Measurements from ENCODE around the gene DPP9.

The DPP9 gene

GRCh38 chr19:4723595-4724514, at the start of gene DPP9:
Gene DPP9, minus strand, starts transcription at chr19:4723842. Its CDS starts 3,936 bp downstream, at chr19:4719906.
- Histone ChIP-seq H3K9ac (ENCODE audit: low read depth in 1 of 2, low read length in 2 of 2) (peak within 1 kb of the TSS; percentile 81 to 86), H3K27me3 (ENCODE audit: control insufficient read depth in 1 of 2, insufficient read depth in 2 of 2, low read length in 2 of 2) (no peaks in the 10 kb centered on the region), H3K4me1 (ENCODE audit: control insufficient read depth in 1 of 2, insufficient read depth in 2 of 2, low read length in 2 of 2) (peaks cover 14 to 20% of the 10 kb centered on the region in 2 donors), H3K36me3 (ENCODE audit: control insufficient read depth in 1 of 2, insufficient read depth in 2 of 2, low read length in 2 of 2) (peaks cover 18 to 26% of the 10 kb centered on the region in 2 donors), H3K4me3 (ENCODE audit: low read depth in 1 of 2, low read length in 2 of 2) (peak within 1 kb of the TSS; percentile 98 to 99), H3K27ac (ENCODE audit: low read depth, low read length) (peak within 1 kb of the TSS; percentile 75), H3K9me3 (ENCODE audit: control insufficient read depth in 1 of 2, low read length in 2 of 2) (no peaks in the 10 kb centered on the region)

- Histone ChIP-seq H3K36me3 (ENCODE audit: control insufficient read depth in 1 of 2, insufficient read depth in 2 of 2, low read length in 2 of 2) (no peaks in the 10 kb centered on the region), H3K4me3 (ENCODE audit: low read depth in 1 of 2, low read length in 2 of 2) (no peak overlapping the region), H3K9ac (ENCODE audit: low read depth in 1 of 2, low read length in 2 of 2) (no peak overlapping the region), H3K27me3 (ENCODE audit: control insufficient read depth in 1 of 2, insufficient read depth in 2 of 2, low read length in 2 of 2) (peaks cover 0 to 3% of the 10 kb centered on the region in 2 donors), H3K4me1 (ENCODE audit: control insufficient read depth in 1 of 2, insufficient read depth in 2 of 2, low read length in 2 of 2) (no peaks in the 10 kb centered on the region), H3K9me3 (ENCODE audit: control insufficient read depth in 1 of 2, low read length in 2 of 2) (no peaks in the 10 kb centered on the region), H3K27ac (ENCODE audit: low read depth, low read length) (no peak overlapping the region)
Observed at GRCh38 chr19:4773047-4773640, 49.5 kb upstream of the DPP9 start.

- Histone ChIP-seq H3K27me3 (ENCODE audit: control insufficient read depth in 1 of 2, insufficient read depth in 2 of 2, low read length in 2 of 2) (peaks cover 0 to 3% of the 10 kb centered on the region in 2 donors), H3K9me3 (ENCODE audit: control insufficient read depth in 1 of 2, low read length in 2 of 2) (no peaks in the 10 kb centered on the region), H3K4me3 (ENCODE audit: low read depth in 1 of 2, low read length in 2 of 2) (no peak overlapping the region), H3K9ac (ENCODE audit: low read depth in 1 of 2, low read length in 2 of 2) (no peak overlapping the region), H3K4me1 (ENCODE audit: control insufficient read depth in 1 of 2, insufficient read depth in 2 of 2, low read length in 2 of 2) (no peaks in the 10 kb centered on the region), H3K27ac (ENCODE audit: low read depth, low read length) (no peak overlapping the region), H3K36me3 (ENCODE audit: control insufficient read depth in 1 of 2, insufficient read depth in 2 of 2, low read length in 2 of 2) (no peaks in the 10 kb centered on the region)
Observed at GRCh38 chr19:4772566-4772965, 48.9 kb upstream of the DPP9 start.

DNA sequence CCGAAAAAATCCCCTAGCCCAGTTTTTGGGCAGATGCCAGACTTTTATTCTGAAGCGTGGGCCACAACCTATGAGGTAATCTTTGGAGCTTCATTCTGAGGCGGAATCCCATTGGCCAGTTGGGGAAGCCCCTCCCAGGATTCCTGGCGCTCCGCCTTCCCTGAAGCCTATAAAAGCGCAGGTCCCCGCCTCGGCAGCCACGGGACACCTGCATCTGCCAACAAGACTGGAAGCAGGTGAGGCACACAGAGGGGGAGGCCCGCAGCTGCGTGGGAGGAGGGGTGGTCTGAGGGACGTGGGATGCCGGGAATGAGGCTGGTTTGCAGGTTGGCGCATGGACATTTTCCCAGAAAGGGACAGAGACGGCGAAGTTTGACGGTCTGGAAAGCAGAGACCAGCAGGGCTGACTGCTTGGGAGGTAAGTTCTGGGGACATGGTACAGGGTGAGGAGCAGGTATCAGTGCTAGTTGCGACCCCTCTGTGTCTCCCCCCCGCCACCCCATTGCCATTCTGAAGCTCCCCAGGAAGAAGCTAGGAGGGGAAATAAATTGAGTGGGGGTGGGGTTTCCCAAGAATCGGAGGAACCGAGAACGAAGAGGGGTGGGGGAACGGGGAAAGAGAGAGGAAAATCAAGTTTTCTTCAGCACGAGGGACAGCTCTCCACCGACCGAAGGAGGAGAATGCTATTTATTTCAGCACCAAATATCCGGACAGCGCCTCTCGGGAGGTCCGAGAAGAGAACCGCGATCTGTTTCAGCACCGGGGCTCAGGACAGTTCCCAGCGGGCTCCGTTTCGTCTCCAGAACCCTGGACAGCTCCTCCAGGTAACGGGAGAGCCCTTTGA, 45.5 kb upstream of the DPP9 start:
- no peaks in the 10 kb centered on the region for H3K9me3 ChIP-seq (ENCODE audit: control insufficient read depth in 1 of 2, low read length in 2 of 2)
- no peak overlapping the region for H3K9ac ChIP-seq (ENCODE audit: low read depth in 1 of 2, low read length in 2 of 2)
- no peak overlapping the region for H3K27ac ChIP-seq (ENCODE audit: low read depth, low read length)
- H3K4me1 ChIP-seq (ENCODE audit: control insufficient read depth in 1 of 2, insufficient read depth in 2 of 2, low read length in 2 of 2), result no peaks in the 10 kb centered on the region
- no peaks in the 10 kb centered on the region for H3K36me3 ChIP-seq (ENCODE audit: control insufficient read depth in 1 of 2, insufficient read depth in 2 of 2, low read length in 2 of 2)
- H3K27me3 ChIP-seq (ENCODE audit: control insufficient read depth in 1 of 2, insufficient read depth in 2 of 2, low read length in 2 of 2), result peaks cover 0 to 3% of the 10 kb centered on the region in 2 donors
- H3K4me3 ChIP-seq (ENCODE audit: low read depth in 1 of 2, low read length in 2 of 2), result no peak overlapping the region

DNA sequence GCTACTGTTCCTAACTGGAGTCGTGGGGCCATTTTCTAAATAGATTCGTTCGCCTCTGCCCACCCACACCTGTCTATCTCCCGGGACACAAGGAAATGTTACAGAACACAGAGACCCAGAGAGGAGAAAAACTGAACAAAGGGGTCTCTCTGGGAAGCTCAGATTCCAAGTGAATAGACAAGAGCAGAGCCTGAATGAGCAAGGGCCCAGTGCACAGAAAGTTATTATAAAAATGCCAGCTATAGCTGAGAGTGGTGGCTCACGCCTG, 40.7 kb upstream of the DPP9 start:
- no peaks in the 10 kb centered on the region for H3K9me3 ChIP-seq (ENCODE audit: control insufficient read depth in 1 of 2, low read length in 2 of 2)
- peaks cover 8 to 10% of the 10 kb centered on the region in 2 donors for H3K4me1 ChIP-seq (ENCODE audit: control insufficient read depth in 1 of 2, insufficient read depth in 2 of 2, low read length in 2 of 2)

GRCh38 chr19:4763021-4763420, 39.4 kb upstream of the DPP9 start:
- no peak overlapping the region for H3K27ac ChIP-seq (ENCODE audit: low read depth, low read length)
- no peaks in the 10 kb centered on the region for H3K9me3 ChIP-seq (ENCODE audit: control insufficient read depth in 1 of 2, low read length in 2 of 2)
- no peak overlapping the region for H3K4me3 ChIP-seq (ENCODE audit: low read depth in 1 of 2, low read length in 2 of 2)
- H3K27me3 ChIP-seq (ENCODE audit: control insufficient read depth in 1 of 2, insufficient read depth in 2 of 2, low read length in 2 of 2), result peaks cover 0 to 4% of the 10 kb centered on the region in 2 donors
- no peaks in the 10 kb centered on the region for H3K36me3 ChIP-seq (ENCODE audit: control insufficient read depth in 1 of 2, insufficient read depth in 2 of 2, low read length in 2 of 2)
- H3K9ac ChIP-seq (ENCODE audit: low read depth in 1 of 2, low read length in 2 of 2), result no peak overlapping the region
- H3K4me1 ChIP-seq (ENCODE audit: control insufficient read depth in 1 of 2, insufficient read depth in 2 of 2, low read length in 2 of 2), result peaks cover 9 to 12% of the 10 kb centered on the region in 2 donors

More for the DNA sequence above, 40.7 kb upstream of the DPP9 start:
- no peak overlapping the region for H3K4me3 ChIP-seq (ENCODE audit: low read depth in 1 of 2, low read length in 2 of 2)
- H3K36me3 ChIP-seq (ENCODE audit: control insufficient read depth in 1 of 2, insufficient read depth in 2 of 2, low read length in 2 of 2), result no peaks in the 10 kb centered on the region
- no peak overlapping the region for H3K27ac ChIP-seq (ENCODE audit: low read depth, low read length)
- no peak overlapping the region for H3K9ac ChIP-seq (ENCODE audit: low read depth in 1 of 2, low read length in 2 of 2)
- peaks cover 0 to 4% of the 10 kb centered on the region in 2 donors for H3K27me3 ChIP-seq (ENCODE audit: control insufficient read depth in 1 of 2, insufficient read depth in 2 of 2, low read length in 2 of 2)

GRCh38 chr19:4760285-4760650, 36.6 kb upstream of the DPP9 start:
- H3K4me1 ChIP-seq (ENCODE audit: control insufficient read depth in 1 of 2, insufficient read depth in 2 of 2, low read length in 2 of 2), result peaks cover 9 to 12% of the 10 kb centered on the region in 2 donors
- H3K36me3 ChIP-seq (ENCODE audit: control insufficient read depth in 1 of 2, insufficient read depth in 2 of 2, low read length in 2 of 2), result no peaks in the 10 kb centered on the region
- no peak overlapping the region for H3K27ac ChIP-seq (ENCODE audit: low read depth, low read length)
- H3K4me3 ChIP-seq (ENCODE audit: low read depth in 1 of 2, low read length in 2 of 2), result peak overlapping the region; percentile 44 to 69
- no peaks in the 10 kb centered on the region for H3K9me3 ChIP-seq (ENCODE audit: control insufficient read depth in 1 of 2, low read length in 2 of 2)
- peaks cover 0 to 4% of the 10 kb centered on the region in 2 donors for H3K27me3 ChIP-seq (ENCODE audit: control insufficient read depth in 1 of 2, insufficient read depth in 2 of 2, low read length in 2 of 2)
- H3K9ac ChIP-seq (ENCODE audit: low read depth in 1 of 2, low read length in 2 of 2), result no peak overlapping the region

- Histone ChIP-seq H3K9ac (ENCODE audit: low read depth in 1 of 2, low read length in 2 of 2) (no peak overlapping the region), H3K36me3 (ENCODE audit: control insufficient read depth in 1 of 2, insufficient read depth in 2 of 2, low read length in 2 of 2) (no peaks in the 10 kb centered on the region), H3K27ac (ENCODE audit: low read depth, low read length) (no peak overlapping the region), H3K4me1 (ENCODE audit: control insufficient read depth in 1 of 2, insufficient read depth in 2 of 2, low read length in 2 of 2) (peaks cover 9 to 12% of the 10 kb centered on the region in 2 donors), H3K27me3 (ENCODE audit: control insufficient read depth in 1 of 2, insufficient read depth in 2 of 2, low read length in 2 of 2) (peaks cover 0 to 4% of the 10 kb centered on the region in 2 donors), H3K4me3 (ENCODE audit: low read depth in 1 of 2, low read length in 2 of 2) (peak overlapping the region; percentile 44 to 69), H3K9me3 (ENCODE audit: control insufficient read depth in 1 of 2, low read length in 2 of 2) (no peaks in the 10 kb centered on the region)
Observed at GRCh38 chr19:4759388-4760284, 36.0 kb upstream of the DPP9 start.

DNA sequence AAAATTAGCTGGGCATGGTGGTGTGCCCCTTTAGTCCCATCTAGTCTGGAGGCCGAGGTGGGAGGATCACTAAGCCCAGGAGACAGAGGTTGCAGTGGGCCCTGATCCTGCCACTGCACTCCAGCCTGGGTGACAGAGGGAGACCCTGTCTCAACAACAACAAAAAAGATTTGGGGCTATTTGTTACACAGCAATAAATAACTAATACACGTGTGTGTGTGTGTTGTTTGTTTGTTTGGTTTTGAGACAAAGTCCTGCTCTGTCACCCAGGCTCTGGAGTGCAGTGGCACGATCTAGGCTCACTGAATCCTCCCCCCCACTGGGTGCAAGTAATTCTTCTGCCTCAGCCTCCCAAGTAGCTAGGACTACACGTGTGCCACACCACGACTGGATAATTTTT, 35.0 kb upstream of the DPP9 start:
- Histone ChIP-seq H3K36me3 (ENCODE audit: control insufficient read depth in 1 of 2, insufficient read depth in 2 of 2, low read length in 2 of 2) (no peaks in the 10 kb centered on the region), H3K27me3 (ENCODE audit: control insufficient read depth in 1 of 2, insufficient read depth in 2 of 2, low read length in 2 of 2) (peaks cover 0 to under 1% of the 10 kb centered on the region in 2 donors)

More for the DNA sequence above, 35.0 kb upstream of the DPP9 start:
- peaks cover 9 to 12% of the 10 kb centered on the region in 2 donors for H3K4me1 ChIP-seq (ENCODE audit: control insufficient read depth in 1 of 2, insufficient read depth in 2 of 2, low read length in 2 of 2)
- no peak overlapping the region for H3K27ac ChIP-seq (ENCODE audit: low read depth, low read length)
- H3K9me3 ChIP-seq (ENCODE audit: control insufficient read depth in 1 of 2, low read length in 2 of 2), result no peaks in the 10 kb centered on the region
- no peak overlapping the region for H3K9ac ChIP-seq (ENCODE audit: low read depth in 1 of 2, low read length in 2 of 2)
- H3K4me3 ChIP-seq (ENCODE audit: low read depth in 1 of 2, low read length in 2 of 2), result no peak overlapping the region

All from duodenal mucosa (tissue), 2 donors.